Hematopoietic multipotent progenitor cell treated with erythropoietin and hydrocortisone succinate and interleukin-3 and kit ligand, for 17 days (in vitro differentiated cells): ENCODE measurements around the gene LAMP5.

ENCODE experiments used
- DNase-seq: peaks from one replicate; pipeline ENCODE4 v3.0.0-alpha.2; 2015; ENCODE audit warnings: low spot score

The LAMP5 gene

GRCh38 chr20:9500121-9500520, 14.3 kb upstream of the LAMP5 start:
- DNase-seq: no peak

GRCh38 chr20:9501473-9501872, 12.9 kb upstream of the LAMP5 start:
- DNase-seq: no peak

GRCh38 chr20:9503526-9504245, 10.7 kb upstream of the LAMP5 start:
- DNase-seq: no peak

GRCh38 chr20:9506280-9506821, 8.0 kb upstream of the LAMP5 start:
- no peak for DNase-seq

GRCh38 chr20:9506964-9507369, 7.4 kb upstream of the LAMP5 start:
- no peak for DNase-seq

- no peak for DNase-seq
These were observed 6.7 kb upstream of the LAMP5 start for GRCh38 chr20:9507544-9508239.

- DNase-seq: no peak
These were observed 6.1 kb upstream of the LAMP5 start for GRCh38 chr20:9508240-9508661.

GRCh38 chr20:9508696-9509178, 5.7 kb upstream of the LAMP5 start:
- no peak for DNase-seq

GRCh38 chr20:9509246-9509645, 5.1 kb upstream of the LAMP5 start:
- DNase-seq: no peak

GRCh38 chr20:9510911-9511310, 3.5 kb upstream of the LAMP5 start:
- DNase-seq: no peak

GRCh38 chr20:9514072-9514460, 324 bp upstream of the LAMP5 start:
- no peak for DNase-seq

- no peak for DNase-seq
These were observed 810 bp downstream of the LAMP5 start for GRCh38 chr20:9515214-9515585.

- DNase-seq: no peak
These were observed 1.4 kb downstream of the LAMP5 start for GRCh38 chr20:9515741-9516233.

GRCh38 chr20:9516234-9516871, 2.0 kb downstream of the LAMP5 start:
- no peak for DNase-seq

- DNase-seq: no peak
These were observed 3.1 kb downstream of the LAMP5 start for GRCh38 chr20:9517297-9518162.

- no peak for DNase-seq
These were observed 4.3 kb downstream of the LAMP5 start for GRCh38 chr20:9518576-9519175.

GRCh38 chr20:9520086-9520485, 5.7 kb downstream of the LAMP5 start:
- DNase-seq: no peak

GRCh38 chr20:9523636-9524035, 9.2 kb downstream of the LAMP5 start:
- no peak for DNase-seq

GRCh38 chr20:9531581-9531980, 17.2 kb downstream of the LAMP5 start:
- DNase-seq: no peak

GRCh38 chr20:9532069-9532838, 17.9 kb downstream of the LAMP5 start:
- DNase-seq: no peak

- DNase-seq: no peak
These were observed 19.6 kb downstream of the LAMP5 start for GRCh38 chr20:9534025-9534424.
